EL (cell line): Measurements from ENCODE around the gene PAXX.

Source experiments
- DNase-seq: peaks from one replicate; pipeline ENCODE4 v3.0.0-alpha.2; 2016

Gene PAXX

DNA sequence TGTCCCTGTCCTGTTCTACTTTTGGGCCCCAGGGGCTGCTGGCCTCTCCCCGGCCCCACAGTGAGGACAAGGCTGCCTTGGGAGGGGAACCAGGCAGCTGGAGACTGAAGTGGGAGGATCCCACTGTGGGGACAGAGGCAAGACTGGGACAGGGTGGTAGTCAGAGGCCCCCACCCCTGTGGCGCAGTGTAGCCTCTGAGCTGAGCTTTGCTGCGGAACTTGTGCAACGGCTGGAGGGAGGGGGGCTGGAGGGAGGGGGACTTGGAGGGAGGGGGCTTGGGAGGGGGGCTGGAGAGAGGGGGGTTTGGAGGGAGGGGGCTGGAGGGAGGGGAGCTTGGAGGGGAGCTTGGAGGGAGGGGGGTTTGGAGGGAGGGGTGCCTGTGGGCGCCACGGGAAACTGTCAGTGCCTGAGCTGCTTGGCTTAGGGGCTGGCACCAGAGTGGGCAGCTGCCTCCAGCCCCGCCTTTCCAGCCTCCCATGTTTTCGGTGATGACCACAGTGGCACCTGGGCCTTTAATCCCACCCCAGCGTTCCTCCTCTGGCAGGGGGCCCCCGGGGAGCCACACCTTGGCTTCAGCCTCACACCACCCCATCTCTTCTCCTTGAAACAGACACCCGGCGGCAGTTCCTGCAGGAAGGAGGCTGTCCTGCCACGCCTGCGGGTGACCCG, 42.0 kb downstream of the PAXX start:
- no peak for DNase-seq

DNA sequence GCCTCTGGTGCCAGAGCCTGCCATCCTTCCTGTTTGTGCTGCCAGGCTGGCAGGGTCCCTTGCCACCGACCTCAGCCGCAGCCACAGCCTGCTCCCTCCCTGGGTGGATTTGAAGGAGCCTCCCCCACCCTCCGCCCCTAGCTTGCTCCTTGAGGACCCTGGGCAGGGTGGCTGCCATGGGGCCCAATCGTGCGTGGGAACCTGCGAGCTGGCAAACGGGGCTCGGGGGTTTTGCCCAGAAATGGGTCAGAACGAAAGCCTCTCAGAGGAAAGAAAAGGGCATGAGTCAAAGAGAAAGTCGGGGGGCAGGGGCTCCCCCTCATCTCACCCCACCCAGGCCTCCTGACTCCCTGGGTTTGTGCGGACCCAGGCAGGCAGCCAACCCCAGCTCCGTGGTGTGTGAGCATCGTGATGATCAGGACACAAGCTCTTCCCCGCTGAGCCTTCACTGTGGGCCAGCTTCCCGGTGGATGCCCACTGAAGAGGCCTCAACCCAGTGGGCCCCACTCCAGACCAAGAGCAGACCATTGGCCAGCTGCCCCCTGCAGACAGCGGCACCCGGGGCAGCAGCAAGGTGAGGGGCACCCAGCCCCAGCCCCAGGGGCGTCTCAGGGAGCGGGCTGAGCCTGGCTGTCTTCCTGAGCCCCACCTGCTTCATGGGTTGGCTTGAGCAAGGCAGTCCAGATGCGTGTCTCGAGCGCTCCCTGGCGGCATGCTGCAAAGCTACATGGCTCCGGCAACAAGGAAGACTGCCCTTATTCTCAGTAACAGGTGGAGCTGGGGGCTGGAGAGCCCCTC, 42.7 kb downstream of the PAXX start:
- peak; percentile 78 for DNase-seq

DNA sequence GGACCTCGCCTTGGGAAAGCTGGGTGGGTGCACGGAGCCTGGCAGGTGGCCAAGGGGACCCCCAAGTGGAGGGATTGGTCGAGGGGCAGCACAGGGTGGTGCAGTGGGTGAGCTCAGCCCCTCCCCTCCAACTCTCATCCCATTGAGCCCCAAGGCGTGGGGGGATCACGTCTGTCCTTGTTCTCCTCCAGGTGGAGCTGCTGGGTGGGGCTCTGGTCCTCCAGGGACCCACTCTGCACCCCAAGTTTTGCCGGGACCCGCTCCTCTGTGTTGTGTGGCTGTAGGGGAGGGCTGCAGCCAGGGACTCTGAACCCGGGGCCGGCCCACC, 43.2 kb downstream of the PAXX start:
- no peak for DNase-seq

DNA sequence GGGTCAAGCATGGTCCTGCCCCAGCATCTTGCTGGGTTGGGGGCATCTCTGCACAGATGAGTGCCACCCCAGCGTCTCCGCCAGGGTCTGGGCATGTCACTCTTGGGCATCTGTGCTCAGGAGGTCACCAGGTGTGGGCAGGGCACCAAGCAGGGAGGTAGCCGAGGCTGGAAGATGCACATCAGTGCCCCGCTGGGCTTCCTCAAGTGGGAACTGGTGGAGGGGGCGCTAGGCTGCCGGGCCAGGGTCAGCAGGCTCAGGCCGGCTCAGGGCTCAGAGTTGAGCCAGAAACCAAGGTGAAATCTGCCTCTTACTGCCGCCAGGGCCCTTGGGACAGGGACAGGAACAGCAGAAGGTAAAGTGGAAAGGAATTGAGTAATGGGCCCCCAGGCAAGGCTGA, 43.7 kb downstream of the PAXX start:
- no peak for DNase-seq

DNA sequence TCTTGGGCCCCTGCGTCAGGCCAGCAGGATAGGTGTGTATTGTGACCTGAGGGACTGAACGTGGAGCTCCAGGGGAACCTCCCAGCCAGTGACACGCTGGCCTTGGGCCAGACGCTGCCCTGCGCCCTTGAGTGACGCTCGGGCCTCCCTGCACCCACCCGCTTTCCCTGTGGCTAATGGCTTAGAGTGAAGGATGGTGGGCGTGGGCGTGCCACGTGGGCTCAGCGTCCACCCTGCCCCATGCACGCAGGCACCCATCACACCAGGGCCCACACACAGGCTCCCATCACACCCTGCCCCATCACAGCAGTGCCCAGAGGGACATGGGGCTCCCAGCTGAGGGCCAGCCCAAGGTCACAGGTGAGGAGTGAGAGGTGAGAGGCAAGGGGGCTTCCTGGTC, 44.8 kb downstream of the PAXX start:
- DNase-seq = no peak

DNA sequence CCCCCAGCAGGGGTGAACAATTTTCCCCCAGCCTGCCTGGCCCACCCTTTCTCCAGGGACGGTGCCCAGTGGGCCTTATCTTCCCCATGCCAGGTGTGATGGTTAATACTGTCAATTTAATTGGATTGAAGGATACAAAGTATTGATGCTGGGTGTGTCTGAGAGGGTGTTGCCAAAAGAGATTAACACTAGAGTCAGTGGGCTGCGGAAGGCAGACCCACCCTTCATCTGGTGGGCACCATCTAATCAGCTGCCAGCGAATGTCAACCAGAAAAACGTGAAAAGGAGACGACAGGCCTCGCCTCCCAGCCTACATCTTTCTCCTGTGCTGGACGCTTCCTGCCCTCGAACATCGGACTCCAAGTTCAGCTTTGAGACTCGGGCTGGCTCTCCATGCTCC, 45.3 kb downstream of the PAXX start:
- no peak for DNase-seq

DNA sequence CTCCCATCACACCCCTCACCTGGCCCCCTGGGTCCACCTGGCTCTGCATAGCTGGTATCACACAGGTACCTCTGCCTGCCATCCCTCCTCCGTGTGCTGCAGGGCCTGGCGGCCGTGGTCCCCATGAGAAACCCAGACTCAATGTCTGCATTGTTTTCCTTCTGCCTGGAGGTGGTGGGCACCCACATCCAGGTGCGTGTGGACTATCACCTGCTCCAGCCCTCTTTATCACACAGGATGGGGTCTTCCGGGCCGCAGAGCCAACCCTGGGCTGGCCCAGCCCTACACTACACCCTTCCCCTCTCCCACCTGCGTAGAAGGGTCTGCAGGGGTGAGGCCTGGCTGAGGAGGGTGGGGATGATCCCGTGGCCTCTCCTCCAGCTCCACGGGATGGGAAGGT, 46.7 kb downstream of the PAXX start:
- no peak for DNase-seq

DNA sequence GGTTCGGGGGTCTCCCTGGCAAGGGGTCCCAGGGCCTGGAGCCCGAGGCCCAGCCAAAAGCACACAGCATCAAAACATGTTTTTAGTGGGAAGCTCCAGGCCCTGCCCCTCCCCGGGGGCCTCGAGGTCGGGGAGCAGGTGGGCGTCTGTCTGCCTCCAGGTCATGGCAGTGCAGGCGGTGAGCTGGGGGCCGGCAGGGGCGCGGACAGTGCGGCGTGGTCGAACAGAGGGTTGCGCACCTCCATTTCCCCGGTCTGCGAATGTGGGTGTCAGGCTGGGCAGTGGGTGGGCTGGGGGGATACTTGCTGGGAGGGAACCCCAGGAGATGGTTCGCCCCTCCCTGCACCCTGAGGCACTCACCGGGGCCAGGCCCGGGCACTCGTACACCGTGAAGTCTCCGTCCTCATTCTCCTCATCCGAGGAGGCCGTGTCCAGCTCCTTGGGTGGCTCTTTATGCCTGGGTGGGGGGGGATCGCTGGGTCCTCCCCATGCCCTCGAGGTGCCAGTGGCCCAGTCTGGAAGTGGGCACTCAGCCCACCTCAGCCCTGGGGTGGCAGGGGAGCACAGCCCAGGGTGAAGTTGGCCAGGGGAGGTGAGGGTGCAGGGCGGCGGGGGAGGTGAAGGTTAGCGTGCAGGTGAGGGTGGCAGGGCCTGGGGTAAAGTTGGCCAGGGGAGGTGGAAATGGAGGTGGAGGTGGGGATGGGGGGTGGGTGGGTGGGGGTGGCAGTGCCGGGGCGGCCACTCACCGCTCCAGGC, 47.6 kb downstream of the PAXX start:
- DNase-seq = no peak

DNA sequence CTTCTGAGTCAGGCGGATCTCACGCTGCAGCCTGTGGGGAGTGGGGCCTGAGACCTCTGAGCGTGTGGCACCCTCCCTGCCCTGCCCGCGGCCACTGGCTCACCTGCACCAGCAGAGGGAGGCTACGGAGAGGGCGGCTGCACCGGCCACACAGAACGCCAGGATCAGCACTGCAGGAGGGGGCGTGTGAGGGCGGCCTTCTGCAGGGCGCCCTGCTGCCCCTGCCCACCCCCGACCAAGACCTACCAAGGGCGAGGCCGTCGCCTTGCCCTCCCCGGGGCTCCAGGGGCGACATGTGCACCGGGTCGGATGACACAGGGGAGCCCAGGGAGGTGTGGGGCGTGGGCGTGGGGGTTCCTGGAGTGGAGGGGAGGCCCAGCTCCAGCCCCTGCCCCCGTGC, 48.3 kb downstream of the PAXX start:
- no peak for DNase-seq

DNA sequence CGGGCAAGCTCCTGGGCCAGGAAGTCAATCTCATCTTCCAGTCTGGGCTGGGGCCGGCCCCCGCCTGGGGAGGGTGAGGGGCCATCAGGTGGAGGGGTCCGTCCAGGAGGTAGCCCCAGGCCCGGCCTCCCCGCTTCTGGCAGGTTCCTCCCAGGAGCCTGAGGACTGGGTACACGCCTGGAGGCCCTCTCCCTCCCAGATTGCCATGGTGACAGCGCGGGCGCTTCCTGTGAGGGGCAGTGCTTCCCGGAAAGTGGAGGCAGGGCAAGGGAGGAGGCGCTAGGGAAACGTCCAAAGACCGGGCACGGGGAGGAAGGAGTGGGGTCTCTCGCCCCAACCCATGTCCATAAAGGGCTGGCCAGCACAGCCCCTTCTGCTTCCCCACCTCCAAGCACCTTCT, 48.9 kb downstream of the PAXX start:
- DNase-seq = no peak

DNA sequence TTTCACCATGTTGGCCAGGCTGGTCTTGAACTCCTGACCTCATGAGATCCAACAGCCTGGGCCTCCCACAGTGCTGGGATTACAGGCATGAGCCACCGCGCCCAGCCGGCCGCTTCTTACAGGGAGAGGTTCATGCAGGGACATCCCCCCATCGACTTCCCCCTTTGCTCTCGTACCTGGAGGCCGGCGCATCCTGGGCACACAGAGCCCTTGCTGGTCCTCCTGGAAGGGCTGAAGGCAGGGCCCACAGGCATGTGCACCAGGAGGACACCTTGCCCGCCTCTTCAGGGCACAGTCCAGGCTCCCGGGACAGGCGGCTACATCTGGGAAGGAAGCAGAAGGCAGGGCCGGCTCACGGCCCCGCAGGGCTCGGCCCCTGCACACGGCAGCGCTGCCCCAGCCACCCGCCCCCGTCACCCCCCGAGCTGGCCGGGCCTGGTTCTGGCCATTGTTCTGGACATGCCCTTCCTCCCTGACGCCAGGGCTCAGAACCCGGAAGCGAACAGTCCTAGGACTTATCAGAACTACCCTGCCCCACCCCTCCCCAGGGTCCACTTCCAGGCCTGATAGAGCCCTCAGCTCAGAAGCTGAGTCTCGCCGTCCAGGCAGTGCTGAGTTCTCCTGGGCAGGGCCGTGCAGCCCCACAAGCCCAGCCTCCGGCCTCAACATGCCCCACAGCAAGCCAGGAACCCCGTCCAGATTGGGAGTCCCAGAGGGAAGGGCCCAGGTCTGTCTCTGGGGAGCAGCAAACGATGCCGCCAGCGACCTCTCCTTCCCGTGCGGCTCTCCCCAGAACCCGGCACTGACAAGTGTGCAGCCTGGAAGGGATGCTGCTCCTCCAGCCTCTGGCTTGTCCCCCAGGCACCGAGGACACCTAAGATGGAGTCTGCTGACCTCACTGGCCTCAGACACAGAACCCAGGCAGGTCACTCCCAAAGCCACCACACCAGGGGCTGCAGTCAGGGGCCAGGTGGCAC, 50.8 kb downstream of the PAXX start:
- DNase-seq = no peak
